ENCODE measurements around the gene NRAP. TPM values are rescaled to one million over a fixed set of nuclear protein-coding genes. Genes with fewer than 3 reads are reported as not detected.

NRAP gene
- total and polyA plus RNA-seq, 2 of the 4 experiments (the other 2 are of a cell fraction): not detected

DNA sequence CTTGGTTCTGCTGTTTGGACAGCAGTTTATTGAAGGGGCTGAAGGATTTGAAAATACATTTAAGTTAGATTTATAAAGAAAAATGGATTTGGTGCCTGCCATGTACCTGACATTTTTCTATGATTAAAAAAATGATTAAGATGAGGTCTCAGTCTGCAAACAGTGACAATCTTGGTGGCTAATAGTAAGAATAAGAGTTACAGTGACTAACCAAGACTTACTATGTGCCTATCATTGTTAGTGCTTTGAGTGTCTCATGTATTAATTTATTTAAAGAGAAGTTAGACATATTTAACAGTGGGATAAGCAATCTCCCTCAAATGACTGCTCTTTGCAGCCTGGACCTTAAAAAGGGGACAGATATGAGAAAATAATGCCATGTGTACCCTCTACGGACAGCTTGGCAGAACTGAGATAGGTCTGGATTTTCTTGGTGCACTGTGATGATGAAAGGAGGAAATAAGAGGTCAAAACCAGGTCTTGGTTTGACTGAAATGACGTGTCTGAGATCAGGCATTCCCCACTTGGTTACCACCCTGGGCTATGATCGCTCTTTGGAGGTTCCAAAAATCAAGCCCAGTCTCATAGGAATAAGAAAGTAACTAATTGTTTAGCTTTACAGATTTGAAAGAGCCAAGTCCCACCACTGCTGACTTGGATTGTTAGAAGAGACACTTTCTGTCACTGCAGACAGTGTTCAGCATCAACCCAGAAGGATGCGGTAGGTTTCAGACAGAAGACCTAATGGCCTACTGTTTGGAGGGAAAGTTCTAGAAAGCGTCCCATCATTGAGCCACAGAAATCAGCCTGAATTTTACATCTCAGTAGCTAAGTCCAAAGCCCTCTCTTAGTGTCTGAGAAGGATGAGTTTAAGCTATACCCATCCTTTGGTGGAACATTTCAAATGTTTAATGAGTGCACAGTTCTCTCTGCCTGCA is 18.0 kb upstream of the NRAP start:
- no peak overlapping the region for H2AK9ac ChIP-seq (replicated peaks; ENCODE audit: low read depth, low read length, poor library complexity)
- H4K91ac ChIP-seq (ENCODE audit: insufficient read depth, low read depth, low read length): no peak overlapping the region
- no peak overlapping the region for H3K18ac ChIP-seq (ENCODE audit: low read depth, low read length)
- H3K79me1 ChIP-seq (ENCODE audit: low read depth in 1 of 2, low read length in 2 of 2): peaks cover 11 to 29% of the 10 kb centered on the region in 2 experiments
- peaks cover 10% of the 10 kb centered on the region; the same call in 1 of the 2 replicates for H3K9me1 ChIP-seq (ENCODE audit: insufficient read depth, low read length)
- ATAC-seq (ENCODE audit: low read depth): no peak
- no peak overlapping the region for H3K14ac ChIP-seq (replicated peaks; ENCODE audit: low read depth, low read length)
- dilution Hi-C loops (cut with HindIII; ENCODE audit: low sequenced_read_pairs, unreplicated experiment): no loop called here
- POLR2A ChIA-PET (ENCODE audit: unreplicated experiment): interaction anchor here (0.5 kb wide), 1 partner anchor 998 kb away, joined by 15 read pairs; no protein-coding TSS in a partner anchor
- intact Hi-C loops (cut with micrococcal nuclease): no loop called here
- no peak overlapping the region for H3K4ac ChIP-seq (ENCODE audit: low read depth, low read length)
- no peak overlapping the region for H2BK5ac ChIP-seq (ENCODE audit: low read depth, low read length, poor library complexity, severe bottlenecking)
- WGBS, 2 experiments (ENCODE audit: extremely low coverage in 2 of 2, insufficient read length in 1 of 2): 33% methylated on average over 1 of the region's 5 CpGs; no CpG with 5 or more reads in 1 of the 2 experiments
- no peak overlapping the region for H3K27ac ChIP-seq (ENCODE audit: insufficient read depth, low read length)
- no peak overlapping the region for H4K8ac ChIP-seq (ENCODE audit: low read depth in 2 of 2, low read length in 2 of 2)
- H4K5ac ChIP-seq (ENCODE audit: low read depth, low read length): no peak overlapping the region
- H3K9me3 ChIP-seq (ENCODE audit: control insufficient read depth, insufficient read depth, low read length): no peaks in the 10 kb centered on the region
- H4K20me1 ChIP-seq (ENCODE audit: insufficient read depth, low read length): no peaks in the 10 kb centered on the region
- no peaks in the 10 kb centered on the region for H3K27me3 ChIP-seq (ENCODE audit: control insufficient read depth, insufficient read depth, low read length)
- CTCF ChIA-PET: no interaction called here
- no peak overlapping the region for H2BK120ac ChIP-seq (ENCODE audit: low read depth, low read length)
- no peak overlapping the region for H2AFZ ChIP-seq (replicated peaks; ENCODE audit: low read length, poor library complexity)
- no peak overlapping the region for H2BK15ac ChIP-seq (ENCODE audit: low read depth, low read length)
- H3K4me1 ChIP-seq (ENCODE audit: control insufficient read depth, insufficient read depth, low read length): 0 out of 2 replicates have a peak, but pooled peaks cover 2% of the 10 kb centered on the region
- no peak overlapping the region for H3K4me3 ChIP-seq (ENCODE audit: insufficient read depth, low read depth, low read length)
- in situ Hi-C loops (cut with MboI; ENCODE audit: low sequenced_read_pairs): no loop called here
- no peak overlapping the region for H2BK20ac ChIP-seq (ENCODE audit: low read depth, low read length)
- no peak overlapping the region for H2AK5ac ChIP-seq (ENCODE audit: low read depth, low read length)
- BruUV-seq (replicated peaks): no TSS peak
- H3K36me3 ChIP-seq (ENCODE audit: control insufficient read depth, insufficient read depth, low read length): no peaks in the 10 kb centered on the region
- no peak overlapping the region for H3K9ac ChIP-seq (ENCODE audit: low read depth, low read length)
- no peak overlapping the region for H3K56ac ChIP-seq (ENCODE audit: extremely low read depth, insufficient read depth, low read length)
- no peak for DNase-seq
- no peak overlapping the region for H3K4me2 ChIP-seq (ENCODE audit: low read depth, low read length)
- H3K23ac ChIP-seq (ENCODE audit: low read depth, low read length): peak overlapping the region; percentile 54; the same call in 1 of the 2 replicates
- no peak for TF ChIP-seq RCOR1 (IDR thresholded peaks at IDR 0.05; ENCODE audit: insufficient replicate concordance, low read length)
- no peak for TF ChIP-seq CEBPB (IDR thresholded peaks at IDR 0.05; ENCODE audit: low read depth, low read length)
- no peak for TF ChIP-seq MXI1 (IDR thresholded peaks at IDR 0.05; ENCODE audit: borderline replicate concordance, low read depth, low read length)
- TF ChIP-seq POLR2A (IDR thresholded peaks at IDR 0.05; ENCODE audit: low read depth, low read length): no peak
- TF ChIP-seq SMC3 (IDR thresholded peaks at IDR 0.05; ENCODE audit: low read depth, low read length): no peak
- TF ChIP-seq RFX5 (IDR thresholded peaks at IDR 0.05; ENCODE audit: low read depth, low read length): no peak
- TF ChIP-seq, protein P1, sequence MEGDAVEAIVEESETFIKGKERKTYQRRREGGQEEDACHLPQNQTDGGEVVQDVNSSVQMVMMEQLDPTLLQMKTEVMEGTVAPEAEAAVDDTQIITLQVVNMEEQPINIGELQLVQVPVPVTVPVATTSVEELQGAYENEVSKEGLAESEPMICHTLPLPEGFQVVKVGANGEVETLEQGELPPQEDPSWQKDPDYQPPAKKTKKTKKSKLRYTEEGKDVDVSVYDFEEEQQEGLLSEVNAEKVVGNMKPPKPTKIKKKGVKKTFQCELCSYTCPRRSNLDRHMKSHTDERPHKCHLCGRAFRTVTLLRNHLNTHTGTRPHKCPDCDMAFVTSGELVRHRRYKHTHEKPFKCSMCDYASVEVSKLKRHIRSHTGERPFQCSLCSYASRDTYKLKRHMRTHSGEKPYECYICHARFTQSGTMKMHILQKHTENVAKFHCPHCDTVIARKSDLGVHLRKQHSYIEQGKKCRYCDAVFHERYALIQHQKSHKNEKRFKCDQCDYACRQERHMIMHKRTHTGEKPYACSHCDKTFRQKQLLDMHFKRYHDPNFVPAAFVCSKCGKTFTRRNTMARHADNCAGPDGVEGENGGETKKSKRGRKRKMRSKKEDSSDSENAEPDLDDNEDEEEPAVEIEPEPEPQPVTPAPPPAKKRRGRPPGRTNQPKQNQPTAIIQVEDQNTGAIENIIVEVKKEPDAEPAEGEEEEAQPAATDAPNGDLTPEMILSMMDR (conservative IDR thresholded peaks at IDR 0.05; ENCODE audit: low read depth, low read length): no peak
- no peak for TF ChIP-seq BHLHE40 (IDR thresholded peaks at IDR 0.05; ENCODE audit: low read depth, low read length)
- TF ChIP-seq, protein P2, sequence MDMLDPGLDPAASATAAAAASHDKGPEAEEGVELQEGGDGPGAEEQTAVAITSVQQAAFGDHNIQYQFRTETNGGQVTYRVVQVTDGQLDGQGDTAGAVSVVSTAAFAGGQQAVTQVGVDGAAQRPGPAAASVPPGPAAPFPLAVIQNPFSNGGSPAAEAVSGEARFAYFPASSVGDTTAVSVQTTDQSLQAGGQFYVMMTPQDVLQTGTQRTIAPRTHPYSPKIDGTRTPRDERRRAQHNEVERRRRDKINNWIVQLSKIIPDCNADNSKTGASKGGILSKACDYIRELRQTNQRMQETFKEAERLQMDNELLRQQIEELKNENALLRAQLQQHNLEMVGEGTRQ (IDR thresholded peaks at IDR 0.05; ENCODE audit: low read depth, low read length): no peak
- no peak for TF ChIP-seq MAZ (IDR thresholded peaks at IDR 0.05; ENCODE audit: borderline replicate concordance, low read depth, low read length)
- TF ChIP-seq, protein P3, sequence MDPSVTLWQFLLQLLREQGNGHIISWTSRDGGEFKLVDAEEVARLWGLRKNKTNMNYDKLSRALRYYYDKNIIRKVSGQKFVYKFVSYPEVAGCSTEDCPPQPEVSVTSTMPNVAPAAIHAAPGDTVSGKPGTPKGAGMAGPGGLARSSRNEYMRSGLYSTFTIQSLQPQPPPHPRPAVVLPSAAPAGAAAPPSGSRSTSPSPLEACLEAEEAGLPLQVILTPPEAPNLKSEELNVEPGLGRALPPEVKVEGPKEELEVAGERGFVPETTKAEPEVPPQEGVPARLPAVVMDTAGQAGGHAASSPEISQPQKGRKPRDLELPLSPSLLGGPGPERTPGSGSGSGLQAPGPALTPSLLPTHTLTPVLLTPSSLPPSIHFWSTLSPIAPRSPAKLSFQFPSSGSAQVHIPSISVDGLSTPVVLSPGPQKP (IDR thresholded peaks at IDR 0.05; ENCODE audit: borderline replicate concordance, low read depth, low read length): no peak
- TF ChIP-seq FOS (IDR thresholded peaks at IDR 0.05; ENCODE audit: low read depth, low read length): no peak
- no peak for TF ChIP-seq MAFK (IDR thresholded peaks at IDR 0.05; ENCODE audit: low read depth, low read length)
- no peak for TF ChIP-seq RAD21 (IDR thresholded peaks at IDR 0.05; ENCODE audit: low read length)
